GM23338 (cell line): ENCODE measurements around the gene UBE2E2. TPM values are rescaled to one million over a fixed set of nuclear protein-coding genes. Genes with fewer than 3 reads are reported as not detected.

ENCODE experiments used
- ATAC-seq: fragments of 200-7000 bp; cut with Tn5 transposase; 3 replicates; pipeline ENCODE4 v1.9.1; 2020
- DNase-seq: peaks from one replicate; pipeline ENCODE4 v3.0.0-alpha.2; 2015; ENCODE audit warnings: low spot score
- H2AFZ ChIP-seq: fragments of 200-600 bp; sonication (generic); 2 replicates; pipeline ENCODE4 v1.8.0; 2016; ENCODE audit warnings: antibody characterized with exemption, mild to moderate bottlenecking, moderate library complexity
- H3F3A ChIP-seq: fragments of 200-600 bp; sonication (generic); replicated peaks from 2 replicates; pipeline ENCODE4 v1.8.0; 2017; ENCODE audit warnings: antibody characterized with exemption, mixed run types, low read depth
- H3K27ac ChIP-seq: fragments of 200-600 bp; sonication (generic); 2 replicates; pipeline ENCODE4 v1.6.1; 2016; ENCODE audit warnings: low read depth
- H3K27me3 ChIP-seq: fragments of 200-600 bp; sonication (generic); 2 replicates; pipeline ENCODE4 v1.8.0; 2016; ENCODE audit warnings: mild to moderate bottlenecking, mixed run types, moderate library complexity; ENCODE audit not compliant: insufficient read depth
- H3K36me3 ChIP-seq: fragments of 200-600 bp; sonication (generic); 2 replicates; pipeline ENCODE4 v1.8.0; 2016; ENCODE audit warnings: mild to moderate bottlenecking; ENCODE audit not compliant: insufficient read depth
- H3K4me1 ChIP-seq: fragments of 200-600 bp; sonication (generic); 2 replicates; pipeline ENCODE4 v1.8.0; 2016; ENCODE audit warnings: mild to moderate bottlenecking, moderate library complexity; ENCODE audit not compliant: insufficient read depth
- H3K4me2 ChIP-seq: fragments of 200-600 bp; sonication (generic); 2 replicates; pipeline ENCODE4 v1.7.1; 2017; ENCODE audit warnings: mixed run types
- H3K4me3 ChIP-seq: fragments of 200-600 bp; sonication (generic); 2 replicates; pipeline ENCODE4 v1.6.1; 2016; ENCODE audit warnings: mixed run types
- H3K79me2 ChIP-seq: fragments of 200-600 bp; sonication (generic); replicated peaks from 2 replicates; pipeline ENCODE4 v1.8.0; 2017; ENCODE audit warnings: mild to moderate bottlenecking; ENCODE audit not compliant: insufficient read depth
- H3K9me2 ChIP-seq: fragments of 200-600 bp; sonication (generic); 2 replicates; pipeline ENCODE4 v1.8.0; 2017; ENCODE audit not compliant: insufficient read depth
- H4K20me1 ChIP-seq: fragments of 200-600 bp; sonication (generic); replicated peaks from 2 replicates; pipeline ENCODE4 v1.8.0; 2017; ENCODE audit warnings: mild to moderate bottlenecking; ENCODE audit not compliant: insufficient read depth
- H3K27ac Mint-ChIP-seq: 2 replicates; pipeline ENCODE4 v1.8.0; 2020; ENCODE audit warnings: inconsistent platforms, mild to moderate bottlenecking, moderate library complexity, mixed read lengths
- H3K27me3 Mint-ChIP-seq: 3 replicates; pipeline ENCODE4 v1.8.0; 2022; ENCODE audit warnings: low read depth, mild to moderate bottlenecking, moderate library complexity, mixed read lengths, inconsistent platforms; ENCODE audit not compliant: insufficient read depth, poor library complexity
- H3K36me3 Mint-ChIP-seq: 3 replicates; pipeline ENCODE4 v1.8.0; 2021; ENCODE audit warnings: low read depth, mild to moderate bottlenecking, inconsistent platforms, moderate library complexity, mixed read lengths
- H3K4me1 Mint-ChIP-seq: 3 replicates; pipeline ENCODE4 v1.8.0; 2020; ENCODE audit warnings: mild to moderate bottlenecking, inconsistent platforms, mixed read lengths
- H3K4me3 Mint-ChIP-seq: 3 replicates; pipeline ENCODE4 v1.8.0; 2021; ENCODE audit warnings: moderate library complexity, mild to moderate bottlenecking, inconsistent platforms, mixed read lengths
- H3K9me3 Mint-ChIP-seq: 3 replicates; pipeline ENCODE4 v1.8.0; 2020; ENCODE audit warnings: moderate library complexity, mild to moderate bottlenecking, inconsistent platforms, mixed read lengths
- CREB1 ChIP-seq: fragments of 250-450 bp; sonication (Bioruptor Pico); IDR thresholded peaks from 2 replicates; pipeline ENCODE4 v1.5.0; 2020; ENCODE audit warnings: low read depth, mild to moderate bottlenecking, moderate library complexity
- CTCF ChIP-seq, 2 experiments: fragments of 200-600 bp in 1 of 2; sonication (generic) in 1 of 2; conservative IDR thresholded peaks; 2 replicates each; pipeline versions ENCODE4 v1.5.1 to v1.6.1; 2016 to 2017; ENCODE audit warnings: antibody characterized with exemption in 2 of 2, low read depth in 2 of 2, mild to moderate bottlenecking in 2 of 2, moderate library complexity in 1 of 2
- ETS1 ChIP-seq: IDR thresholded peaks from 2 replicates; pipeline ENCODE4 v1.6.1; 2016; ENCODE audit warnings: antibody characterized with exemption
- EZH2 ChIP-seq: fragments of 200-600 bp; sonication (generic); IDR thresholded peaks from one replicate; pipeline ENCODE4 v1.8.0; 2017; ENCODE audit warnings: antibody characterized with exemption, mild to moderate bottlenecking, low read depth; ENCODE audit not compliant: unreplicated experiment
- EZH2phosphoT487 ChIP-seq: fragments of 200-600 bp; sonication (generic); IDR thresholded peaks from one replicate; pipeline ENCODE4 v1.8.1; 2018; ENCODE audit warnings: antibody characterized with exemption; ENCODE audit not compliant: unreplicated experiment
- NANOG ChIP-seq: IDR thresholded peaks from 2 replicates; pipeline ENCODE4 v1.6.1; 2016; ENCODE audit warnings: antibody characterized with exemption, borderline replicate concordance
- POLR2AphosphoS5 ChIP-seq: IDR thresholded peaks from 2 replicates; pipeline ENCODE4 v1.6.1; 2016; ENCODE audit warnings: antibody characterized with exemption, low read depth
- STAT1 ChIP-seq: IDR thresholded peaks from one replicate; pipeline ENCODE4 v1.6.1; 2016; ENCODE audit warnings: antibody characterized with exemption; ENCODE audit not compliant: unreplicated experiment
- ZNF114 ChIP-seq: fragments of 250-450 bp; sonication (Bioruptor Pico); IDR thresholded peaks from 2 replicates; pipeline ENCODE4 v1.5.0; 2020; ENCODE audit warnings: mild to moderate bottlenecking, moderate library complexity
- ZNF331 ChIP-seq: fragments of 250-450 bp; sonication (Bioruptor Pico); IDR thresholded peaks from 2 replicates; pipeline ENCODE4 v1.5.0; 2020; ENCODE audit warnings: low read depth, mild to moderate bottlenecking, moderate library complexity
- ZNF462 ChIP-seq: fragments of 250-450 bp; sonication (Bioruptor Pico); IDR thresholded peaks from 2 replicates; pipeline ENCODE4 v1.5.0; 2020; ENCODE audit warnings: mild to moderate bottlenecking, moderate library complexity
- polyA plus RNA-seq: library from polyadenylated mRNA; unstranded; fragments of >200 nt; fragmentation: Nextera tagmentation; extraction: Ambion mirVana; gene quantifications from 2 replicates; pipeline ENCODE4 v1.2.1, GENCODE V29; 2016
- total RNA-seq: library from RNA; depleted of rRNA; stranded (reverse); fragments of >200 nt; shearing (Covaris generic); gene quantifications from 2 replicates; pipeline ENCODE4 v1.2.3, GENCODE V29; 2014

The UBE2E2 gene
- total and polyA plus RNA-seq, 2 experiments from 2014 or later: 86.9 to 169 TPM

DNA sequence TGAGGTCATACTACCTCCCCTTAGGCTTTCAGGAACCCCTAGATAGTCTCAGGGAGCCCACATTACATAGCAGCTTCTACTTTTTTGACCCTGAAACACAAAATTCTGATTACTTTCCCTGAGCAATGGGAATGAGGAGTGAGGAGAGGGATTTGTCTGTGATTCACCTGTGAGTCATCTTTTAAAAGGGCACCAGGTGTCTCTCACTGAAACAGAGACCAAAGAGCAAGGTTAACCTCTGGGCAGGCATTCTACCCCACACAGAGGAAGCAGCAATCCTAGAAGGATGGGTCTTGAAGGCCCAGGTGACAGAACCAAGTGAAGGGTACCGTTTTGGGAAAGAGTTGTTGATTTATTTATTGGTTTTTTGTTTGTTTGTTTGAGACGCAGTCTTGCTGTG lies 31.1 kb upstream of the UBE2E2 start (continued):
- TF ChIP-seq ZNF114 (CRISPR knock-in tag) (no peak), NANOG (no peak), POLR2AphosphoS5 (no peak)

GRCh38 chr3:23174426-23175039 lies 28.6 kb upstream of the UBE2E2 start:
- TF ChIP-seq CREB1 (CRISPR knock-in tag) (no peak), EZH2phosphoT487 (no peak), ZNF331 (CRISPR knock-in tag) (no peak), ETS1 (no peak), NANOG (no peak), ZNF462 (CRISPR knock-in tag) (no peak), EZH2 (no peak), POLR2AphosphoS5 (no peak), CTCF (conservative IDR thresholded peaks at IDR 0.05; ENCODE audit: low read depth in 2 of 2) (no peak), STAT1 (no peak)
- Histone ChIP-seq H3F3A (no peaks in the 10 kb centered on the region), H3K4me1 (no peaks in the 10 kb centered on the region), H3K79me2 (no peaks in the 10 kb centered on the region), H3K27me3 (no peaks in the 10 kb centered on the region), H3K9me2 (peaks cover 13% of the 10 kb centered on the region; the same call in 1 of the 2 replicates), H4K20me1 (no peaks in the 10 kb centered on the region), H3K4me3 (no peak overlapping the region), H3K36me3 (no peaks in the 10 kb centered on the region), H2AFZ (peak overlapping the region; percentile 63; the same call in 1 of the 2 replicates), H3K4me2 (no peak overlapping the region), H3K27ac (no peak overlapping the region)
- Mint-ChIP-seq H3K27ac (no peak overlapping the region), H3K4me1 (peaks cover 4% of the 10 kb centered on the region; the same call in 2 of the 3 replicates), H3K9me3 (peaks cover 3% of the 10 kb centered on the region; the same call in 1 of the 3 replicates), H3K36me3 (no peaks in the 10 kb centered on the region; the same call in 2 of the 3 replicates), H3K27me3 (peaks cover 3% of the 10 kb centered on the region), H3K4me3 (no peak overlapping the region)
- peak; percentile 83 for ATAC-seq
- DNase-seq: peak; percentile 26
